HUES48 (cell line): ENCODE results near the gene METAP1.
A peak's percentile ranks its signal among the peaks of the same experiment; 100 is the strongest.
"Not testable (repeated sequence)": the region's sequence is repeated elsewhere in the genome, so short reads cannot be mapped to it uniquely, and the experiment has no call there.

ENCODE experiments used
- H3K27ac ChIP-seq: one replicate; pipeline ENCODE4 v1.7.0; 2013; ENCODE audit warnings: low read depth, low read length, inconsistent platforms
- H3K27me3 ChIP-seq: 2 replicates; pipeline ENCODE4 v1.6.1; 2013; ENCODE audit warnings: mild to moderate bottlenecking, low read length; ENCODE audit not compliant: control insufficient read depth, insufficient read depth
- H3K36me3 ChIP-seq: 2 replicates; pipeline ENCODE4 v1.6.1; 2013; ENCODE audit warnings: low read length; ENCODE audit not compliant: control insufficient read depth, insufficient read depth
- H3K4me1 ChIP-seq: 2 replicates; pipeline ENCODE4 v1.6.1; 2013; ENCODE audit warnings: mild to moderate bottlenecking, low read length; ENCODE audit not compliant: control insufficient read depth, insufficient read depth
- H3K4me3 ChIP-seq: 2 replicates; pipeline ENCODE4 v1.5.1; 2013; ENCODE audit warnings: mild to moderate bottlenecking, low read depth, low read length
- H3K9ac ChIP-seq: 2 replicates; pipeline ENCODE4 v1.6.1; 2013; ENCODE audit warnings: mild to moderate bottlenecking, low read depth, low read length, moderate library complexity
- H3K9me3 ChIP-seq: 2 replicates; pipeline ENCODE4 v1.6.1; 2013; ENCODE audit warnings: low read length; ENCODE audit not compliant: control insufficient read depth, insufficient read depth

The METAP1 gene

GRCh38 chr4:99078931-99079624, 83.6 kb downstream of the METAP1 start:
- Histone ChIP-seq H3K9me3 (no peaks in the 10 kb centered on the region), H3K9ac (no peak overlapping the region), H3K27me3 (no peaks in the 10 kb centered on the region), H3K4me3 (no peak overlapping the region), H3K4me1 (no peaks in the 10 kb centered on the region), H3K27ac (no peak overlapping the region), H3K36me3 (peaks cover 100% of the 10 kb centered on the region)

- no peaks in the 10 kb centered on the region for H3K4me1 ChIP-seq
- H3K9ac ChIP-seq, result no peak overlapping the region
- H3K36me3 ChIP-seq, result peaks cover 100% of the 10 kb centered on the region
- no peak overlapping the region for H3K4me3 ChIP-seq
- no peak overlapping the region for H3K27ac ChIP-seq
- no peaks in the 10 kb centered on the region for H3K27me3 ChIP-seq
- H3K9me3 ChIP-seq, result no peaks in the 10 kb centered on the region
Measured at GRCh38 chr4:99079625-99080295, 84.2 kb downstream of the METAP1 start.

GRCh38 chr4:99080869-99081268, 85.3 kb downstream of the METAP1 start:
- H3K9ac ChIP-seq, H3K4me3 ChIP-seq, H3K27ac ChIP-seq, H3K4me1 ChIP-seq, H3K9me3 ChIP-seq, H3K27me3 ChIP-seq: not testable (repeated sequence)
- H3K36me3 ChIP-seq, result peaks cover 99% of the 10 kb centered on the region

DNA sequence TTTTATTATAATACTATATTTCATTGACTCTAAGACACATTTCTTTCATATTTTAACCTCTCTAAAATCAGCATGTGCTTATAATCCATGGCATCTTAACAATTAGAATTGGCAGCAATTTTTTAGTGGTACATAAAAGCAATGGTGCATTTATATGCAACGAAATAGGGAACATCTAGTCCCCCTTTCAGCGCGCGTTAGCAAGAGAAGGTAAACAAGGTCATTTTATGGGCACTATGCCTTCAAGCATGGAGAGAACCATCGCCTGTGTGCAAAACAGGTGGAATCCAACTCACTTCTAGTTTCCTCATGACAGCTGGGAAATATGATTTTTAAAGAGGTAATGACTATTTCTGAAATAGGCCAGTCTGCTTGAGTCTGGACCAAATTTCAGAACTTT, 86.7 kb downstream of the METAP1 start:
- H3K27me3 ChIP-seq, result no peaks in the 10 kb centered on the region
- no peaks in the 10 kb centered on the region; the same call in 1 of the 2 replicates for H3K4me1 ChIP-seq
- no peak overlapping the region for H3K4me3 ChIP-seq
- H3K36me3 ChIP-seq, result peaks cover 90% of the 10 kb centered on the region
- no peaks in the 10 kb centered on the region for H3K9me3 ChIP-seq
- H3K9ac ChIP-seq, result no peak overlapping the region
- H3K27ac ChIP-seq, result no peak overlapping the region

GRCh38 chr4:99084595-99084994, 89.1 kb downstream of the METAP1 start:
- no peak overlapping the region for H3K9ac ChIP-seq
- H3K27ac ChIP-seq, result no peak overlapping the region
- H3K36me3 ChIP-seq, result peaks cover 66% of the 10 kb centered on the region
- H3K9me3 ChIP-seq, result no peaks in the 10 kb centered on the region
- no peaks in the 10 kb centered on the region for H3K27me3 ChIP-seq
- H3K4me3 ChIP-seq, result no peak overlapping the region
- no peaks in the 10 kb centered on the region; the same call in 1 of the 2 replicates for H3K4me1 ChIP-seq

DNA sequence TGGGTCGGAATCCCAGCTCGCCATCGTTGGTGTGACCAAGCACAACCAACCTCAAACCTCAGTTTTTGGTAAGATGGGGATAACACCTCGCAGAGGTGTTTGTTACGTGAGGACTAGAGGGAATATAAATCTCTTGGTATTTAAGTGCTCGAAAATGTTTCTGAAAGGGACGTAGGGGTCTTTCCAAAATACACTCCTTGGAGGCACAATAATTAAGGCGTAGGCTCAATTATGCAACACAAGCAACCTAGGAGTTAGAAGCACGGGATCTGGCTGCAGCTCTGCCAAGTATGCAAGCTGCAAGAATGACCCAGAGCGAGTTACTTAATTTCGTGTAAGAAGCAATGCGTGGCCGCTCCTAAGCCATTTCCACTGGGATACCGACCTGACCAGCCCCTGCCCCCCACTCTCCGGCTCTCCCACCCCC, 92.5 kb downstream of the METAP1 start:
- Histone ChIP-seq H3K4me1 (peaks cover 18% of the 10 kb centered on the region), H3K36me3 (peaks cover 32% of the 10 kb centered on the region), H3K9ac (peak overlapping the region; percentile 97), H3K27ac (peak overlapping the region; percentile 90), H3K9me3 (no peaks in the 10 kb centered on the region), H3K4me3 (peak overlapping the region; percentile 98), H3K27me3 (no peaks in the 10 kb centered on the region)

GRCh38 chr4:99088481-99089365, 93.2 kb downstream of the METAP1 start, which contains the start of gene ADH5:
Gene ADH5, minus strand, starts transcription at chr4:99088788. Its CDS starts 88 bp downstream, at chr4:99088700.
- H3K36me3 ChIP-seq, result peaks cover 25% of the 10 kb centered on the region
- peak within 1 kb of the TSS; percentile 98 for H3K4me3 ChIP-seq
- H3K27ac ChIP-seq, result peak within 1 kb of the TSS; percentile 90
- no peaks in the 10 kb centered on the region for H3K27me3 ChIP-seq
- H3K4me1 ChIP-seq, result peaks cover 18% of the 10 kb centered on the region
- peak within 1 kb of the TSS; percentile 97 for H3K9ac ChIP-seq
- H3K9me3 ChIP-seq, result no peaks in the 10 kb centered on the region

GRCh38 chr4:99090481-99091215, 95.1 kb downstream of the METAP1 start:
- Histone ChIP-seq H3K9me3 (no peaks in the 10 kb centered on the region), H3K27ac (no peak overlapping the region), H3K27me3 (no peaks in the 10 kb centered on the region), H3K36me3 (peaks cover 6% of the 10 kb centered on the region), H3K4me1 (peaks cover 18% of the 10 kb centered on the region), H3K9ac (no peak overlapping the region), H3K4me3 (peak overlapping the region; percentile 98; the same call in 1 of the 2 replicates)

DNA sequence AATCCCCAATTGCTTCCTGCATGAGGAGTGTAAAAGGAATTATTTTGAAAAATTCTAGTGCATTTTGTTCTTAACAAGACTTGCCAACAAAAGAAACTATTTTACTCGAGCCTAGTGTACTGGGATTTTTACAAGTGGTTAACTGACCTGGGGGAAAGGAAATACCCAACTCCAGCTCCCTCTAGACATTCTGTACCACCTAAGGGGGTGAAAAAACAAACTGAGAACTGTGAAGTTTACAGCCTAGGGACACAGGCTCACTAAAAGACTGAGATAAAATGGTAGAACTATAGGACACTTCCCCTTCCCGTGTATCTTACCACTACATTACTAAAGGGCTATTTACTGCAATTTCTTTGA, 95.7 kb downstream of the METAP1 start:
- H3K4me3 ChIP-seq, result no peak overlapping the region
- H3K9ac ChIP-seq, result no peak overlapping the region

DNA sequence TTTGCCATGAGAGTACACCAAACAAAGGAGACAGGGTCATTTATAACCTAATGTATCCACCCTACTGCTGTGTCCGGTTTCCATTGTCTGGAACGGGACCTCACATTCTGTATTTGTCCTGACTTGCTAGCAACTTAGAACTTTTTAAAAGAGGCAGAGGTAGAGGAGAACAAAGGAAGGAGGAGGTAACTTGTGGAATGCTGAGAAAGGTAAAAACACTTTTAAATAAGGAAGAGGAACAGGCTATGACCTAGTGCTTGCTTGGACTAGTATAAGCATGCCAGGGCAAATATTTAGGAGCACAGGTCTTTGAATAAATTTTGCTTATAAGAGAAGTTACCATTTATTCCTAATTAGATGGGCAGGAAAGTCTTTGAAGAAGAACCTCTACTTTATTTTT, 96.3 kb downstream of the METAP1 start:
- H3K9me3 ChIP-seq, H3K36me3 ChIP-seq, H3K27ac ChIP-seq, H3K4me3 ChIP-seq, H3K27me3 ChIP-seq, H3K9ac ChIP-seq: not testable (repeated sequence)
- H3K4me1 ChIP-seq, result peaks cover 18% of the 10 kb centered on the region

More for the DNA sequence above, 95.7 kb downstream of the METAP1 start:
- H3K27me3 ChIP-seq, result no peaks in the 10 kb centered on the region
- peaks cover 18% of the 10 kb centered on the region for H3K4me1 ChIP-seq
- no peaks in the 10 kb centered on the region for H3K9me3 ChIP-seq
- peaks cover 2% of the 10 kb centered on the region; the same call in 1 of the 2 replicates for H3K36me3 ChIP-seq
- H3K27ac ChIP-seq, result no peak overlapping the region
